LNCaP clone FGC (cell line): ENCODE data around the gene CARS1.

Experiments used
- DNase-seq: peaks from one replicate; pipeline ENCODE4 v3.0.0-alpha.2; 2011; ENCODE audit warnings: low read depth
- H3K4me3 ChIP-seq: 2 replicates; pipeline ENCODE4 v1.5.1; 2011; ENCODE audit warnings: mild to moderate bottlenecking, low read depth, low read length, control low read depth
- CTCF ChIP-seq: IDR thresholded peaks from 2 replicates; pipeline ENCODE4 v1.5.1; 2012; ENCODE audit warnings: mild to moderate bottlenecking; ENCODE audit not compliant: control insufficient read depth, insufficient read depth; ENCODE audit errors: extremely low read depth

The CARS1 gene

DNA sequence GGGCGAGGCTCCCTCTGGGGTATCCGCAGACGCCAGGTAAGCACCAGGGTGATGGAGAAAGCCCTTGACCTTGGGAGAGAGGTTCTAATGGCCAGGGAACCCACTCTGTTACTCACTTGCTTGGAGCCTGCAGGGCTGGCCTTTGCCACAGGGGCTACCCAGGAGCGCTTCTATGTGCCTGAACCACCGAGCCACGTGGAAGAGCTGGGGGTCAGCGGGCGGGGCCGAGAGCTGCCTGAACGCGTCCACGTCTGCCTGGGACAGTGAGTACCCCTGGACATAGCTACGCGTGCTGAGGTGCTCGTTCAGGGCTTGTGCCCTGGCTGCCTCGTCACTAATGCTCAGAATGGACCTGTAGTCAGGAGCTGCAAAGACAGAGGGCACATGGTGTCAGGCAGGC is 9.6 kb downstream of the CARS1 start:
- TF ChIP-seq CTCF: no peak

GRCh38 chr11:3046641-3047040 is 10.6 kb downstream of the CARS1 start:
- no peak overlapping the region for H3K4me3 ChIP-seq
- no peak for TF ChIP-seq CTCF
- no peak for DNase-seq

More for the DNA sequence above, 9.6 kb downstream of the CARS1 start:
- H3K4me3 ChIP-seq: no peak overlapping the region
- DNase-seq: no peak

- no peak for DNase-seq
- peak; percentile 27; the same call in 1 of the 2 replicates for TF ChIP-seq CTCF
- no peak overlapping the region for H3K4me3 ChIP-seq
Observed at GRCh38 chr11:3046190-3046589, 11.0 kb downstream of the CARS1 start.

DNA sequence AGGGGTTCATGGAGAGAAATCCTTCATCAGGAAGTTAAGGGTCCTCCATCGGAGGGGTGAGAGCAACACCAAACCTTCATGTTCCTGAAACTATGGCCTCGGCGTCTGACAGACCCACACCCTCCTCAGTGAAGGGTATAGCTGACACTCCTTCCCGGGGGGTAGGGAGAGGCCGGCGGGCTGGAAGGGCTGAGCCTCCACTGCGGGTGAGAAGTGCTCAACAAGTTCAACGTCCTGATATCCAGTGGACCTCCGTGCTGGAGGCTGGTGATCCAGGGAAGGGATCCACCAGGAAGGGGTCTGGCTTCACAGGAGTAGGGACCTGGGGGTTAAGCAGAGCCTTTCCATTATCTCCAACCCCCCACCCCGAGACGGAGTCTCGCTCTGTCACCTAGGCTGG is 12.3 kb downstream of the CARS1 start:
- no peak for TF ChIP-seq CTCF
- H3K4me3 ChIP-seq: no peak overlapping the region
- DNase-seq: no peak

GRCh38 chr11:3044004-3044403 is 13.2 kb downstream of the CARS1 start:
- no peak for TF ChIP-seq CTCF
- no peak overlapping the region for H3K4me3 ChIP-seq
- no peak for DNase-seq

GRCh38 chr11:3043315-3043871 is 13.8 kb downstream of the CARS1 start:
- H3K4me3 ChIP-seq: no peak overlapping the region
- TF ChIP-seq CTCF: no peak
- DNase-seq: no peak

DNA sequence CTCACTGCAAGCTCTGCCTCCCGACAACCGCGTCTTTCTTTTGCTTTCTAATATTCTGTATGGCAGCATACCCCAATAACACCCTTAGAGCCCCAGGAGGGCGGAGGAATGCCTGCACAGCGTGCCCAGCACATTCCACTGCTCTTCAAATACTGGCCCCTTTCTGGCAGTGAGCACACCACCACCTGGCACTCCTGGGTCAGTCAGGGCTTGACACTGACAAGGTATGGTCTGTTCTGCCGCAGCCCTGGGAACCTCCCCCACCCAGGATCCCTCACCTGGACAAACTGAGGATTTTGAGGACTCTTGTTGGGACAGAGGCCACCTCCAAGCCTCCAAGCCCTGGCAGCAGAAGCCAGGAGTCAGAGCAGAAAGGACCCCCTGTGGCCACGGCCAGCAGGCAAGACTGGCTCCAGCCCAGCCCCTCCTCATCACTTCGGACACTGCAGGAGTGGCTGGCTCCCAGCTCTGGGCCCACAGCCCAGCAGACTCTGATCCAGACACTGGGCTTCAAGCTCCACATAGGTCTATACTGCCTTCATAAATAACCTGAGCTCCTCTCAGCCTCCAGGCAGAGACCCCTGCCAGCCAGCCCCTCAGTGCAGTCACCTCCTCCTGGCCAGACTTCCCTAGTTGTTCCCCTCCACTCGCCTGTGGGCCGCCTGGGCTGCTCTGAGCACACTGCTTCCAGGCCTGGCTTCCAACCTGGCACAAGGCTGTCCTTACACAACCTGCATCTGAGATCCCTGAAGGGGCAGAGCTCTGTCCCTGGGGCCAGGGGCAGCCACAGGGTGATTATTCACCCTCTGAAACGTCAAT is 14.5 kb downstream of the CARS1 start:
- no peak for TF ChIP-seq CTCF
- DNase-seq: no peak
- no peak overlapping the region for H3K4me3 ChIP-seq
